NCI-H748 (cell line): ENCODE results near the gene HOXA11.
A peak's percentile ranks its signal among the peaks of the same experiment; 100 is the strongest.

ENCODE experiments used
- DNase-seq: peaks from one replicate; lab custom pipeline; 2025; ENCODE audit not compliant: unreplicated experiment; lab: John Stamatoyannopoulos, UW

The HOXA11 gene

GRCh38 chr7:27194002-27194352 is 8.9 kb upstream of the HOXA11 start:
- DNase-seq = no peak

- DNase-seq = no peak
Measured at GRCh38 chr7:27193335-27194001, 8.4 kb upstream of the HOXA11 start.

GRCh38 chr7:27192546-27193334 is 7.7 kb upstream of the HOXA11 start:
- DNase-seq = no peak

- DNase-seq = no peak
Measured at GRCh38 chr7:27191833-27192545, 7.0 kb upstream of the HOXA11 start.

GRCh38 chr7:27191161-27191731 is 6.2 kb upstream of the HOXA11 start:
- no peak for DNase-seq

- DNase-seq = no peak
Measured at GRCh38 chr7:27189997-27190748, 5.1 kb upstream of the HOXA11 start.

- no peak for DNase-seq
Measured at GRCh38 chr7:27189295-27189996, 4.4 kb upstream of the HOXA11 start.

GRCh38 chr7:27188386-27189294 is 3.6 kb upstream of the HOXA11 start:
- DNase-seq = peak; percentile 26

GRCh38 chr7:27187475-27188385 is 2.7 kb upstream of the HOXA11 start:
- DNase-seq = peak; percentile 51

- DNase-seq = no peak
Measured at GRCh38 chr7:27186668-27187474, 1.8 kb upstream of the HOXA11 start.

GRCh38 chr7:27185854-27186667 is 1.0 kb upstream of the HOXA11 start:
- peak; percentile 30 for DNase-seq

GRCh38 chr7:27184337-27185012 is 557 bp downstream of the HOXA11 start:
- peak; percentile 75 for DNase-seq

GRCh38 chr7:27183682-27184336 is 1.2 kb downstream of the HOXA11 start:
- DNase-seq = peak; percentile 66

GRCh38 chr7:27182861-27183681 is 2.0 kb downstream of the HOXA11 start:
- DNase-seq = peak; percentile 66
